Activated CD4-positive, alpha-beta T cell treated with anti-CD3 and anti-CD28 coated beads, Interleukin-2, Interleukin-4, amounts not matched to agents 100 ng/mL and 50 ng/mL, durations not matched to agents 16 hours and 8 hours (primary cell): ENCODE data around the gene HYLS1.
"Not testable (repeated sequence)": the region's sequence is repeated elsewhere in the genome, so short reads cannot be mapped to it uniquely, and the experiment has no call there.

ENCODE experiments used
- DNase-seq: peaks from one replicate; pipeline ENCODE4 v3.0.0-alpha.2; 2020; ENCODE audit warnings: low spot score

HYLS1 gene, protein sequence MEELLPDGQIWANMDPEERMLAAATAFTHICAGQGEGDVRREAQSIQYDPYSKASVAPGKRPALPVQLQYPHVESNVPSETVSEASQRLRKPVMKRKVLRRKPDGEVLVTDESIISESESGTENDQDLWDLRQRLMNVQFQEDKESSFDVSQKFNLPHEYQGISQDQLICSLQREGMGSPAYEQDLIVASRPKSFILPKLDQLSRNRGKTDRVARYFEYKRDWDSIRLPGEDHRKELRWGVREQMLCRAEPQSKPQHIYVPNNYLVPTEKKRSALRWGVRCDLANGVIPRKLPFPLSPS

DNA sequence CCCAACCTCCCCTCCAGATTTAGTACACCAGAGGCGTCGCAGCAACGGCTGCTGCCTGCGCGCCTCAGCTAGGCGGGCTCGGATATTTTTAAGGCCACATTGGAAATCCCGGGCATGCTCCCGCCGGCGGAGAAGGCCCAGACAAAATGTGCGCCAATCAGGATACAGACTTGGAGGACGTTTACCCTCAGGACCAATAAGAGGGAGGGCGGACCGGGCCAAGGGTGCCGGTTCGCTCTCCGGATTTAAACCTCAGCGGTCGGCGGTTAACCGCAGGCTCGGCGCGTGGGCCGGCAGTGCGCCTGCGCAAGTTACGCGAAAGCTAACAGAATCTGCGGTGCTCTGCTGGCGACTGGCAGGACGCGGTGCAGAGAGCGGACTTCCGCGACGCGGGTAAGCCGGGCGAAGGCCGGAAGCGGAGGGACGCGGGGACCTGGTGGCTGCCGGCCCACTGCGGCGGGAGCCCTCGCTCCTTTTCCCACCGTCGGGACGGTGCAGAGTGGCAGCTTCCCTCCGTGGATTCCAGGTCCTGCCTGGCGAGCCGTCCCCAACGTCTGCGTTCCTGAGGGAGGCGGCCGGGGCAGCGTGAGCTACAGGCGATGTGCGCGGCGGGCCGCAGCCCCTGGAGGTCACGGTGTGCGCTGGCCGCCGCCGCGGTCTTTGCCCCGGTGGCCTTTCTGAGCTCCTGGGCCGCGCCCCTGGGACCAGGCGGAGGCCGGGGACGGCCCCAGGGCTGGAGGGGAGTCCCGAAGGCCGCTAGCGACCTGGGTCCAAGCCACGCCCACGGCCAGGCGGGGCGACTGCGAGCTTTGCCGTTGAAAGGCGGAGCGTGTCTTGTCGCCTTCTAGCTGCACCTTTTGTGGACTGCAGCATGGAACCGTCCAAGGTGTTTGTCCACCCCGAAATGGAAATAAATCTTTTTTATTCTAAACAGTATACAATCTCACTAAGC lies at the start of gene HYLS1:
HYLS1 (plus strand) TSS at position 296 of the 952 bp plus-strand sequence. CDS start 11,701 bp downstream, outside the sequence.
- peak; percentile 97 for DNase-seq

DNA sequence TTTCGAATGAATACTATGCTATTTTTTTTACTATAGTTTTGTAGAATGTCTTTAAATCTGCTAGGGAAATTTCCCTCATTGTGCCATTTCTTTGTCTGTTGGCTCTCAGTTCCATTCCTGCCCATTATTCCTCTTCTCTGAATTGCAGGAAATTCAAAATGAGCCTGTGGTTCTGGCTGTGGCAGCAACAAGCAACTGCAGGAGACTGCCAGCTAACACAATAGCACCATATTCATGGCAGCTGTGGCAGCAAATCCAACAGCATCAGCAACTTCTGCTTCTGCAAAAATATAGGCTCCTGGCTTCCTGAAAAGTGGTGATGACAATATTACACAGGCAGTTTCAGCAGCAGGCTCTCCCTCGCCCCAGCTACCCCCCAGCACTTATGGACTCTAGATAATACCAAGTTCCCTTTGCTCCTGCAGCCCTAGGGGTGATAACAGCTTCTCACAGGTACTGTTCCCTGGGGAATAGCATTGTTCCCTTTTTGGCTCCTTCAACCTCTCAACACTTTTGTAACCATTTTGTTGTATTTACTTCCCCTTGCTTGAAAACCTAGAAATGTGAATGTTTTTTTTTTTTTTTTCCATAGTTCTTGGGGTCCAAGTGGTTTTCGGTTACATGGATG lies 45.0 kb upstream of the HYLS1 start:
- DNase-seq: no peak

DNA sequence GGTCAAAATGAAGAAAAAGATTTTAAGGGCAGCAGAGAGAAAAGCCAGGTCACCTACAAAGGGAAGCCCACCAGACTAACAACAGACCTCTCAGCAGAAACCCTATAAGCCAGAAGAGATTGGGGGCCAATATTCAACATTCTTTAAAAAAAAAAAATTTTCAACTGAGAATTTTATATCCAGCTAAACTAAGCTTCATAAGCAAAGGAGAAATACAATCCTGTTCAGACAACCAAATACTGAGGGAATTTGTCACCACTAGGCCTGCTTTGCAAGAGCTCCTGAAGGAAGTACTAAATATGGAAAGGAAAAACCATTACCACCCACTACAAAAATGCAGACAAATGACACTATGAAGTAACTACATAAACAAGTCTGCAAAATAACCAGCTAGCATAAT lies 41.3 kb upstream of the HYLS1 start:
- DNase-seq: no peak

DNA sequence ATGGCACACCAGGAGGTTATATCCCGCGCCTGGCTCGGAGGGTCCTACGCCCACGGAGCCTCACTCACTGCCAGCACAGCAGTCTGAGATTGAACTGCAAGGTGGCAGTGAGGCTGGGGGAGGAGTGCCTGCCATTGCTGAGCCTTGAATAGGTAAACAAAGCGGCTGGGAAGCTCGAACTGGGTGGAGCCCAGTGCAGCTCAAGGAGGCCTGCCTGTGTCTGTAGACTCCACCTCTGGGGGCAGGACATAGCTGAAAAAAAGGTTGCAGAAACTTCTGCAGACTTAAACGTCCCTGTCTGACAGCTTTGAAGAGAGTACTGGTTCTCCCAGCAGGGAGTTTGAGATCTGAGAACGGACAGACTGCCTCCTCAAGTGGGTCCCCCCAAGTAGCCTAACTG lies 29.8 kb upstream of the HYLS1 start:
- DNase-seq: not testable (repeated sequence)

DNA sequence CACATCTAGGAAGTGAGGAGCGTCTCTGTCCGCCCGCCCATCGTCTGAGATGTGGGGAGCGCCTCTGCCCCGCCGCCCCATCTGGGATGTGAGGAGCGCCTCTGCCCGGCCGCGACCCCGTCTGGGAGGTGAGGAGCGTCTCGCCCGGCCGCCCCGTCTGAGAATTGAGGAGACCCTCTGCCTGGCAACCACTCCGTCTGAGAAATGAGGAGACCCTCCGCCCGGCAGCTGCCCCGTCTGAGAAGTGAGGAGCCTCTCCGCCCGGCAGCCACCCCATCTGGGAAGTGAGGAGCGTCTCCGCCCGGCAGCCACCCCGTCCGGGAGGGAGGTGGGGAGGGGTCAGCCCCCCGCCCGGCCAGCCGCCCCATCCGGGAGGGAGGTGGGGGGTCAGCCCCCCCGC lies 24.7 kb upstream of the HYLS1 start:
- DNase-seq: not testable (repeated sequence)

DNA sequence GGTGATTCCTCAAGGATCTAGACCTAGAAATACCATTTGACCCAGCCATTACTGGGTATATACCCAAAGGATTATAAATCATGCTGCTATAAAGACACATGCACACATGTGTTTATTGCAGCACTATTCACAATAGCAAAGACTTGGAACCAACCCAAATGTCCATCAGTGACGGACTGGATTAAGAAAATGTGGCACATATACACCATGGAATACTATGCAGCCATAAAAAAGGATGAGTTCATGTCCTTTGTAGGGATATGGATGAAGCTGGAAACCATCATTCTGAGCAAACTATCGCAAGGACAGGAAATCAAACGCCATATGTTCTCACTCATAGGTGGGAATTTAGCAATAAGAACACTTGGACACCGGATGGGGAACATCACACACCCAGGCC lies 22.1 kb upstream of the HYLS1 start:
- not testable (repeated sequence) for DNase-seq

DNA sequence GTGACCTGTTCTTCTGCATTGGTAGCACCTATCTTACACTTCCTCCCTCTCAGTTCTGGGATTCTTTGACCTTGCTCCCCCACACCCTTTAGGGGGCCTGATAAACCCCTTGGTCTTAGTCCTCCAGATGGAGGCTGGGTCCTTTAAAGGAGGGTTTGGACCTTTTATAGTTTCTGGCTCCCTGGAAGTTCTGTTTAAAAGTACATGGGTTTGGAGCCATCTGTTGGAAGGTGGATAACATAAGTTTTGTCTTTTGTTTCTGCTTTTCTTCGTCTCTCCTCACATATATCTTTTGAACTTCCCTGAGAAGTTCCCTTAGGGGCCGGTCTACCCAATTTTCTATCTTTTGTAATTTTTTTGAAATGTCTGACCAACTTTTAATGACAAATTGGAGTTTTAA lies 17.9 kb upstream of the HYLS1 start:
- no peak for DNase-seq

DNA sequence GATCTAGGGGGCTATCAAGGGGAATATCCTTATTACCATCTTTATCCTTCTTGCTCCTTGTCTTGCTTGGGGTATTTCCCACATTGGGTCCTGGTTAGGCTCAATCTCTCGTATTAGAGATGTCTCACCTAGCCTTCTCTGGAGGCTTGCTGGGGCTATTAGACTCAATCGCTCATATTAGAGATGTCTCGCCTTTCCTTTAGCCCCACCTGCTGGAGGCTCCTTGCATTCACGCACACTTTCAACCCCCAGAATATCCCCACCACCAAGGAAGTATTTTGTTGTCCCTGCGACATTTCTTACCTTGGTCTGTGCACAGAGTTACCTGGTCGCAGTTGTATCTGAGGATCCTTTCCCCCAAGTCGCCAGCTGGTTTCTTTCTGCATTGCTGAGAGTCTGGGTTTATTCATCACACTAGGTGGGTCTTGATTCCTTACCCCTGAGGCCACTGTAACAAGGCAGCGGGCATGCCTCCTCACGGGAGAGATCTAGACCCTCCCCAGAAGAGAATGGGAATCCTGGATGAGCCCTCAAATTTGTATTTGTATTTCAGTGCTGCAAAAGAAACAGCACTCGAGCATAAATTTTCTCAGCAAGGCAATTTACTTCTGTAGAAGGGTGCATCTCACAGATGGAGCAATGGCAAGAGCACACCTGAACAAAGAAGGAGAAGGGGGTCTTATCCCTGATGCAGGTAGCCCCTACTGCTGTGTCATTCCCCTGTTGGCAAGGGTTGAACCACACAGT lies 15.9 kb upstream of the HYLS1 start:
- DNase-seq: peak; percentile 27

DNA sequence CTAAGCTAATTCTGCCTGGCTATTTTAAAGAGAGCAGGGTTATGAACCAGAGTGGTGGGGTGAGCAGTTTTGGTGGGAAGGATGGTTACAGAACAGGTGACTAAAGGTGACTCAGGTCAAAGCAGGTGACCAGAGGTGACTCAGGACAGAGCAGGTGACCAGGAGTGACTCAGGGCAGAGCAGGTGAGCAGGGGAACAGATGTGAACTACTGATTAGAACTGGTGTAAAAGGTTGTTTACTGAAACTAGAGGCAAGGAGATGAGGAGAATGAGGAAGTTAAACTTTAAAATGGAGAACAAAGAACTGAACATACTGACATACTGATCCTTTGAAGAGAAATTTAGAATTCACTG lies 15.4 kb upstream of the HYLS1 start:
- DNase-seq: no peak

DNA sequence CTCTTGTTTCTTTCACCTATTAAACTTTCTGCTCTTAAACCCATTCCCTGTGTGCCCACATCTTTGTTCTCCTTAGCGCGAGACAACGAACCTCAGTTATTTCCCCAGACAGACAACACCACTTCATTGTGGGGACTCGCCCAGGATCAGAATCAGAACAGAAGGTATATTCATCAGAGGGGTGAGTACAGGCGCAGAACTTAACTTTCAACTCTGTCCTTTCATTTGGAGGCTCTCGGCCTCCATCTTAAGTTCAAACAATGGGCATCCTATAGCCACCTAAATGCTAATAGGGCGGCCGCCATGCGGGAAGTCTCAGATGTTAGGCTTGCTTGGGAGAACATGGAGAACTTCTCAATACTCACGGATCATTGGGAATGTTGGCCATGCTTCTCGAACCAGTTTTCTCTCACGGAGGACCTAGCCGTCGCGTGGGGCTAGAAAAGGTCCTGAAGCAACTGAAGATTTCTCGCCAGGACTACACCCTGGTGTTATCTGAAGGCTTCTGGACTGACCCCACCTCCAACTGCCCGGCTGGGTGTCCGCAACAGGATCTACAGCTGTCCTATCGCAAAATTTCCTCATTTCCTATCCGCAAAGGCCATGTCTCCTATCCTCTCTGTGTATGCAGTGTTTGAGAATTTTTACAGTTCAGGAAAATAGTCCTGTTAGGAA lies 13.4 kb upstream of the HYLS1 start:
- no peak for DNase-seq

DNA sequence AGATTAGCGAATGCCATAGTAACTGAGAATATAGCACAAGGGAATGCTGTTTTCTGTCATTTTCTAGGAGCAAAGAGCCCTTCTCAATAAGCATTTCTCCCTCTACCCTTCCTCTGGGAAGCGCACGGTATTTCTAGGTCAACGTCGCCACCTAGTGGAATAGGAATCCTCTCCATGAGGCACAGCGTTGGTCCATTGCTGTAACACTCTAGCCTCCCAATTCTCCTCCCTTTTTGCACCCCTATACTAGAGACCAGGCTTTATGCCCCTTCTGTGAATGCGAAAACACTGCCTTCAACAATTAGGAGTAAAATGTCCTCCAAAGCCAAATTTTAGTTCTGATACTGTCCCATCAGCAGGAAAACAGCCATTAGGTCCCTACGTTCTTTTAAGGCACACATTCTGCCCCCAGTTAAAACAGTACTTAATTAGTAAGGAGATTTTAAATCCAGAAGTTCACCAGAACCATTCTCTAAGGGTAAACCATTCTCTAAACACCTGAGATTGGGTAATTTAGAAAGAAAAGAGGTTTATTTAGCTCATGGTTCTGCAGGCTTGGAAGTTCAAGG lies 12.8 kb upstream of the HYLS1 start:
- peak; percentile 55 for DNase-seq

DNA sequence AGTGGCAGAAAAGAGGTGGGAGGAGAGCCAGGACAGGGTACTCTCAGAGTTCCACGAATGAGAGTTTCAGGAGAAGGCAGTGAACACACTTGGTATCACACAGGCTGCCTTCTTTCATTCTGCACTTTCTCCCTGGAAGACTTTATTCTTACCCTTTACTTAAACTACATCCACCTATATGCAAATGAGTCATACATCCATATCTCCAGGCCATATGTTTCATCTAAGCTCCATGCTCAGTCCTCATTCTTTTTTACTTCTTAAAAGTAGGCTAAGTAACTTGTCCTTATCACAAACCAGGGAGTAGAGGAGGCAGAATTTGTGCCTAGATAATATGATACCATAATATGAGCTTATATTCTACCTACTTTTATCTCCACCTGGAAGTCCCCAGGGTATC lies 6.2 kb upstream of the HYLS1 start:
- DNase-seq: no peak

DNA sequence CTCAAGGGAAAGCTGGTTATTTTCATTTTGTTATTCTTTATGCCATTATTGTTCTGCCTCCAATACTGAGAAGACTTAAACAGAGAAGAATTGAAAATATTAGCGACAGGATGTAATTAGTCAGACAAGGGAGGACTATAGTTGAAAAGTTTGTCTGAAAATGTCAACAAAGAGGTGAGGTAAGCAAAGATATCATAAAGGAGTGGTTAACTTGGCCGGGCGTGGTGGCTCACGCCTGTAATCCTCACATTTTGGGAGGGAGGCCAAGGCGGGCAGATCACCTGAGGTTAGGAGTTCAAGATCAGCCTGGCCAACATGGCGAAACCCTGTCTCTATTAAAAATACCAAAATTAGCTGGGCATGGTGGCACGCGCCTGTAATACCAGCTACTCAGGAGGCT lies 4.1 kb upstream of the HYLS1 start:
- DNase-seq: no peak

DNA sequence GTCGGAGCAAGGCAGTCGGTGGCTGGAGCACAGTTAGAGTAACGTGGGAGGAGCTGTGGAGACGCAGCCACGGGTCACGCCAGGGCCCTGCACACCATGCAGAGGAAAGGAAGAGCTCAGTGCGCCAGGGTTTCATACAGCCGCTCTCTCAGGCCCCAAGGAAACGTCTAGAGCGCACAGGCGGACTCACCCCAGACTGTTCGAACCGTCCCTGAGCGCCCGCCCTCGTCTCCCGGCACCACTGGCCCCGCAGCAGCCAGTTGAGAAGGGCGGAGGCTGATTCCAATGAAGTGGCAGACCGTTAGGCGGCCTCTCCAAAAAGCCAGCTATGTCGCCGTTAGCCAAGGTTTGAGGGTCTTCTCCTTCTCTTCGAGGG lies 483 bp upstream of the HYLS1 start:
- peak; percentile 35 for DNase-seq

DNA sequence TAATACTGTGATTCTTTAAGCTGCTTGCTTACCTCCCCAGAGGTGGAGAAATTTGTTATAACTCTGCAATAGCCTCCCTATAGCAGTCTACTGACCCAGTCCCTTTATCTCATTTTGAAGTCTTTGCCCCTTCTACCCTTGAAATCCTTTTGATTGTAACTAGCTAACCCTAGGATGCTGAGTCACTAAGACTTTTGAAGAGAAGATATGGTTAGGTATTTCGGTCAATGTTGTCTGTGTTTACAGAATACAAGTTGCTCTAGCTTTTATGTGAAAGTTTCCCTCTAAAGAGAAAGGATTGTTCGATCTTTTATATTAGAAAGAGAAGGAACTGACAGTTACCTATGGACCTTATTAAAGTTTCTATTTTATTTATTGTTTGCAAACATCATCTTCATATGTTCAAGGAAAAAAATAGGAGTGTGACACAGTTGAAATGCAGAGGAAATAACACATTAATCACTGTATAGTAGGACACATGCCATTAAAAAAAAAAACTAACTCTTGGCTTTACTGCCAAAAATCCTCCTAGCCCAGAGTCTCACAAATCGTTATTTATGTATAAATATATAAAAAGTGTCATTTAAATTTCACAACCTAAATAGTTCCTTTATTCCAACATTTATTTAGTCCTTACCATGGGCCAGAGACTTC lies 3.1 kb downstream of the HYLS1 start:
- DNase-seq: no peak

DNA sequence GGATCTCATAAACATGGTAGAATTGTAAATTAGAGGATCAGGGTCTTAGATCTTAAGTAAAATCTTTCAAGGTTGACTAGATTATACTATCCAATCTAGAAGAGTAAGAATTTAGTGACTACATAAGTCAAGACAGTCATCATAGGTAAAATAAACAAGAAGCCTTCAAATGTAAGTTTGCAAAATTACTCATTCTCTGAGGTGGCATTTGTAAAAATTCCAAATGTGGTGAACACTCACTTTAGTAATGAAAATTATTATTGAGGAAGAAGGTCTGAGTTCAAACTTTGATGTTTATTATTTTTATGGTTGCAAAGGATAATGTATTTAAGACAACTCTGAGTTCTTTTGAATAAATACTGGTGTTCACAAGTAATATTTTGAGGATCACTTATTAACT lies 4.6 kb downstream of the HYLS1 start:
- DNase-seq: no peak

DNA sequence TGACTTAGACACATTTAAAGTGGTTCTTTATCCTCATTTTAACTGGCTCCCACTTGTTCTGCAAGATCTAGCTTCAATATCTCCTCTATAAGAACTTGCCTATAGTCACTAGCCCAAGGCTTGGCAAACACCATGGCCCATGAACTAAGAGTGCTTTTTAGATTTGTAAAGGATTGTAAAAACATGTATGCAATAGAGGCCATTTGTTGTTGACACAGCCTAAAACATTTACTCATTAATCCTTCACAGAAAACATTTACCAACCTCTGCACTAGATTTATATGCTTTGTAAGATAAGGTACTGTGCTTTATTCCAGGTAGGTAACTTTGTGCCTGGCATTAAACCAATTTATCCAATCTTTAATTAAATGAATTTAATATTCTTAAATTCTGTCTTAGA lies 5.5 kb downstream of the HYLS1 start:
- no peak for DNase-seq

DNA sequence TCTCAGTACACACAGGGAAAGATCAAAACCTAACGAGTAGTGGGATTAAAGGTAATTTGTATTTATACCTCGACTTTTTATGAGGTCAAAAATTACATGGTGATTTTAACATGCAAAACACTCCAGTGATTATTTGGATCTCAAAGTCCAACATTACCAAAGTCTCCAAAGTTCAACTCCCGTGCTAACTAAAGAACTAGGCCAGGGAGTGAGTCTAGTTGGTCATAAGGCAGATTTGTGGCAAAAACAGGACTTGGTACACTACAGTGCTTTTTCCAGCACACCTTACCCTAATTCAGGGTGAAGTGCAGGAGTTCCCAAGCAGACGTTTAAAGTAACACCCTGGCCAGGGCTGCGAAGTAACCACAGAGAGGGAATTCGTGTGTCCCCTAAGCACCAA lies 14.4 kb downstream of the HYLS1 start:
- DNase-seq: no peak

DNA sequence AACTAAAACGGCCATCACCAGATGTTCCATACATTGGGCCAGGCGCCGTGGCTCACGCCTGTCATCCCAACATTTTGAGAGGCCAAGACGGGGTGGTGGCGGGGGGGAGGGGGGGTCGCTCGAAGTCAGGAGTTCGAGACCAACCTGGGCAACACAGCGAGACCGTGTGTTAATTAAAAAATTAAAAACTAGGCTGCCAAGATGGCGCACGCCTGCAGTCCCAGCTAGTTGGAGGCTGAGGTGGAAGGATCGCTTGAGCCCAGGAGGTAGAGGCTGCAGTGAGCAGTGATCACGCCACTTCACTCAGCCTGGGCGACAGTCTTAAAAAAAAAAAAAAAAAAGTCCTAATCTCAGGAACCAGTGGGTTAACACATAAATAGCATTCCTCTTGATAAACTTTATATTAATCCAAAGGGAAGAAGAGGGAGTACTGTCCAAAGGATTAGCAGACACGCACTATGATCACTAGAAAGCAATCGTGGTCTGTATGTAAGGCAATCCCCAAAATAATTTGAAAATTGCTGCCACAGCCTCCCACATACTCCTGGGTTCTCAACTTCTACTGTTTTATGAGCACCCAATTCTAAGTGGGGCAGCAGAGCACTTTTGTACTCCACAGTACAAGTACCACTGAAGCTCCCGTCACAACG lies 14.9 kb downstream of the HYLS1 start:
- DNase-seq: no peak
